A673 (cell line): ENCODE results near the gene IRX6. TPM values are rescaled to one million over a fixed set of nuclear protein-coding genes. Genes with fewer than 3 reads are reported as not detected.
A peak's percentile ranks its signal among the peaks of the same experiment; 100 is the strongest.

Source experiments
- BruUV-seq: library from RNA; stranded (reverse); fragments of 400-500 nt; replicated peaks from 2 replicates; lab custom pipeline; 2021; lab: Mats Ljungman, UMichigan
- CTCF ChIA-PET: fragments of 300-600 bp; sonication (Branson Sonifier 250); formaldehyde crosslinking; loops from one replicate; lab custom pipeline; 2022; ENCODE audit warnings: antibody characterized with exemption; lab: Charles Lee
- POLR2A ChIA-PET: fragments of 300-600 bp; sonication (Branson Sonifier 250); formaldehyde crosslinking; loops from one replicate; lab custom pipeline; 2022; ENCODE audit warnings: antibody characterized with exemption; ENCODE audit not compliant: low non-redundant PET; lab: Charles Lee
- DNase-seq: peaks from one replicate; pipeline ENCODE4 v3.0.0-alpha.2; 2015; ENCODE audit warnings: low spot score
- H3K27ac ChIP-seq: fragments of 200-600 bp; sonication (generic); 2 replicates; pipeline ENCODE4 v1.5.1; 2016; ENCODE audit warnings: mixed run types, low read depth, mild to moderate bottlenecking, mixed read lengths, antibody characterized with exemption, low read length; ENCODE audit not compliant: poor library complexity, severe bottlenecking
- H3K27me3 ChIP-seq: fragments of 200-600 bp; sonication (generic); replicated peaks from 2 replicates; pipeline ENCODE4 v1.6.1; 2017; ENCODE audit warnings: mixed run types, low read depth, mild to moderate bottlenecking, mixed read lengths, antibody characterized with exemption, low read length; ENCODE audit not compliant: insufficient read depth, poor library complexity
- H3K36me3 ChIP-seq: fragments of 200-600 bp; sonication (generic); 2 replicates; pipeline ENCODE4 v1.6.1; 2016; ENCODE audit warnings: mixed run types, mild to moderate bottlenecking, mixed read lengths, antibody characterized with exemption, low read length; ENCODE audit not compliant: insufficient read depth, poor library complexity, severe bottlenecking
- H3K4me1 ChIP-seq: fragments of 200-600 bp; sonication (generic); 2 replicates; pipeline ENCODE4 v1.6.1; 2017; ENCODE audit warnings: mixed run types, mild to moderate bottlenecking, mixed read lengths, antibody characterized with exemption, low read length; ENCODE audit not compliant: insufficient read depth, poor library complexity, severe bottlenecking
- H3K4me3 ChIP-seq: fragments of 200-600 bp; sonication (generic); 2 replicates; pipeline ENCODE4 v1.5.1; 2016; ENCODE audit warnings: low read depth, mixed run types, mild to moderate bottlenecking, mixed read lengths, low read length; ENCODE audit not compliant: poor library complexity, severe bottlenecking
- H3K9me3 ChIP-seq: fragments of 200-600 bp; sonication (generic); 2 replicates; pipeline ENCODE4 v1.6.1; 2016; ENCODE audit warnings: mixed run types, low read depth, mild to moderate bottlenecking, mixed read lengths, antibody characterized with exemption, low read length; ENCODE audit not compliant: poor library complexity, severe bottlenecking
- CTCF ChIP-seq: fragments of 300-800, 200-600 bp; sonication (generic); conservative IDR thresholded peaks from 2 replicates; pipeline ENCODE4 v1.5.1; 2017; ENCODE audit warnings: low read depth, mild to moderate bottlenecking, antibody characterized with exemption, low read length, moderate library complexity, mixed read lengths
- EZH2 ChIP-seq: fragments of 200-600 bp; sonication (generic); IDR thresholded peaks from 2 replicates; pipeline ENCODE4 v1.6.1; 2017; ENCODE audit warnings: borderline replicate concordance, low read depth, mild to moderate bottlenecking, mixed read lengths, antibody characterized with exemption, low read length; ENCODE audit not compliant: poor library complexity, severe bottlenecking
- intact Hi-C: fragments of 100-400 bp; cut with micrococcal nuclease; formaldehyde crosslinking; loops from one replicate; pipeline ENCODE4 v1.10.0; 2022; ENCODE audit not compliant: unreplicated experiment
- total RNA-seq: library from RNA; stranded (reverse); gene quantifications from 2 replicates; pipeline ENCODE4 v1.2.3, GENCODE V29; 2021

The IRX6 gene
- total RNA-seq, 1 experiment from 2014 or later, result not detected

DNA sequence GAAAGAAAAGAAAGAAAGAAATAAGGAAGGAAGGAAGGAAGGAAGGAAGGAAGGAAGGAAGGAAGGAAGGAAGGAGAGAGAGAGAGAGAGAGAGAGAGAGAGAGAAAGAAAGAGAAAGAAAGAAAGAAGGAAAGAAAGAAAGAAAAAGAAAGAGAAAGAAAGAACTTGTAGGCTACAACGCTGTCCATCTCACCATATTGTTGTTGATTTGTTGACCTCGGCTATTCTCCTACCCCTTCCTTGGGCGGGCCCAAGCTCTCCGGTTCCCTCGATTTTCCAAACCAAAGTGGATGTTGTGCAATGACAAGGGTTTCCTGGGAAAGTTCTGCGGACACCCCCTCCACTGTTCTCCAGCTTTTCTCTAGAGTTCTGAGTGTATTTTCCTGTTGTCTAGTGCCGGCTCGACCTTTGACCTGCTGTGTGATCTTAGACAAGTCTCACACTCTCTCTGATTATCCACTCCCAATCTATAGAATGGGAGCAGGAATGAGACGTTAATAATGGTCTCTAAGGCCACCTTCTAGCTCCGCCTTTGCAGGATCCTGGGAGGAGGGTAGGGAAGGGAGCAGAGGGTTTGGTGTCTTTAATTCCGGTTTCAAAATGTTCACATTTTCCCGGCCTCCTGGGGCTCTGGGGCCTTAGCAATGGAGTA, 1.6 kb downstream of the IRX6 start:
- ChIA-PET CTCF (no interaction called here), POLR2A (no interaction called here)
- Histone ChIP-seq H3K4me3 (no peak overlapping the region), H3K36me3 (no peaks in the 10 kb centered on the region), H3K9me3 (no peaks in the 10 kb centered on the region), H3K4me1 (no peaks in the 10 kb centered on the region), H3K27me3 (peaks cover 59% of the 10 kb centered on the region), H3K27ac (no peak overlapping the region)
- no peak for TF ChIP-seq CTCF
- peak; percentile 47 for TF ChIP-seq EZH2
- DNase-seq, result no peak
- intact Hi-C loops, result no loop called here
- BruUV-seq, result no TSS peak

DNA sequence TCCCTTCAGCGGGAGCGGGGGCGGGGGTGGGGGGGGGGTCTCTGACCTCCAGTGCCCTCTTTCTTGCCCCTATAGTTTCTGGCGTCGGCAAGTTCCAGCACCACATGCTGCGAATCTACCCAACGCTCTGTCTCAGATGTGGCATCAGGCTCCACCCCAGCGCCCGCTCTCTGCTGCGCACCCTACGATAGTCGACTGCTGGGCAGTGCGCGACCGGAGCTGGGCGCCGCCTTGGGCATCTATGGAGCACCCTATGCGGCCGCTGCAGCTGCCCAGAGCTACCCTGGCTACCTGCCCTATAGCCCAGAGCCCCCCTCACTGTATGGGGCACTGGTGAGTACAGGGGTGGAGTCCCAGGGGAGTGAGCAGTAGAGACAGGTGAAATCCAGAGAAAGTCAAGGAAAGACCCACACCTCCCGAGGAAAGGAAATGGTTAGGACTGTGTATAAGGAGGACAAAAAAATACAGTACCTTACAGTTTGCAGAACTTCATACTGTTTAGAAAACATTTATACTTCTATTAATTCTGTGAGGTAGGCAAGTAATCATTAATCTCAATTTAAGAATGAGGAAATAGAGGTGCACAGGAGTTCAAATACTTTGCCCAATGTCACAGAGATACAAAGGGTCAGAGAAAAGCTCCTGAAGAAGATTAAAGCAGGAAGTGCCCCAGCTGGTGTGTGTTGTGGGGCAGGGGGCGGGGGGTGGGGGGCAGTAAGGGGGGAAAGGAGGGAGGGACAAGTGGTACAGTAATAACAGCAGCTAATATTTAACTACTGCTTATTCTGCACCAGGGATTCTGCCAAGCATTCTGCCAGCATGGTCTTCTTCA, 2.5 kb downstream of the IRX6 start:
- POLR2A ChIA-PET, result no interaction called here
- no peak for DNase-seq
- Histone ChIP-seq H3K27me3 (peaks cover 50% of the 10 kb centered on the region), H3K4me3 (no peak overlapping the region), H3K4me1 (no peaks in the 10 kb centered on the region), H3K36me3 (no peaks in the 10 kb centered on the region), H3K27ac (no peak overlapping the region), H3K9me3 (no peaks in the 10 kb centered on the region)
- intact Hi-C loops, result no loop called here
- CTCF ChIA-PET, result no interaction called here
- no TSS peak for BruUV-seq
- TF ChIP-seq EZH2 (no peak), CTCF (no peak)

DNA sequence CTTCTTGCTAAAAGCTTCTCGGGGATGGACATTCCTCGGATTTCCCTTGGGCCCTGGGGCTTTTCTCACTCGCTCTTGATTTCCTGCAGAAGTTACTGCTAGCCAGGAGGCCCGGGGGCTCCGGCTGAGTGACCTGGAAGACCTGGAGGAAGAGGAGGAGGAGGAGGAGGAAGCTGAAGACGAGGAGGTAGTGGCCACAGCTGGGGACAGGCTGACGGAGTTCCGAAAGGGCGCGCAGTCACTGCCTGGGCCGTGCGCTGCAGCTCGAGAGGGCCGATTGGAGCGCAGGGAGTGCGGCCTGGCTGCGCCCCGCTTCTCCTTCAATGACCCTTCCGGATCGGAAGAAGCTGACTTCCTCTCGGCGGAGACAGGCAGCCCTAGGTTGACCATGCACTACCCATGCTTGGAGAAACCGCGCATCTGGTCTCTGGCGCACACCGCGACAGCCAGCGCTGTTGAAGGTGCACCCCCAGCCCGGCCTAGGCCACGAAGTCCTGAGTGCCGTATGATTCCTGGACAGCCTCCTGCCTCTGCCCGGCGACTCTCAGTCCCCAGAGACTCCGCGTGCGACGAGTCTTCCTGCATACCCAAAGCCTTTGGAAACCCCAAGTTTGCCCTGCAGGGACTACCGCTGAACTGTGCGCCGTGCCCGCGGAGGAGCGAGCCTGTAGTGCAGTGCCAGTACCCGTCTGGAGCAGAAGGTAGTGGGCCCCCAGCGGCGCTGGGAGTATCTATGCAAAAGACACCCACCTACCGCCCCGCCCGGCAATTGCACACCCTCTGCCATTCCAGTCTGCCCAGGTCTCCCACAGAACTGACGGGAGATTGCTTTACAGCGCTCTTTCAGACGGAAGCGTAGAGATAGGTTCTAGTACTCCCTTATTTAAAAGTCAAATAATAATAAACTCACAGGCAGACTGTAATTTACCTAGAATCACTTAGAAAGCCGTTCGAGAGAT, 4.9 kb downstream of the IRX6 start:
- ChIA-PET POLR2A (no interaction called here), CTCF (no interaction called here)
- Histone ChIP-seq H3K36me3 (no peaks in the 10 kb centered on the region), H3K9me3 (no peaks in the 10 kb centered on the region), H3K4me3 (no peak overlapping the region), H3K4me1 (no peaks in the 10 kb centered on the region), H3K27ac (no peak overlapping the region), H3K27me3 (peaks cover 29% of the 10 kb centered on the region)
- no peak for TF ChIP-seq CTCF
- no peak for TF ChIP-seq EZH2
- intact Hi-C loops, result no loop called here
- DNase-seq, result no peak
- no TSS peak for BruUV-seq
